NCI-H748 treated with DMSO at 0.1 percent for 48 hours (cell line): Measurements from ENCODE around the gene GMDS.

Source experiments
- DNase-seq: peaks from one replicate; lab custom pipeline; 2025; lab: John Stamatoyannopoulos, UW

The GMDS gene

DNA sequence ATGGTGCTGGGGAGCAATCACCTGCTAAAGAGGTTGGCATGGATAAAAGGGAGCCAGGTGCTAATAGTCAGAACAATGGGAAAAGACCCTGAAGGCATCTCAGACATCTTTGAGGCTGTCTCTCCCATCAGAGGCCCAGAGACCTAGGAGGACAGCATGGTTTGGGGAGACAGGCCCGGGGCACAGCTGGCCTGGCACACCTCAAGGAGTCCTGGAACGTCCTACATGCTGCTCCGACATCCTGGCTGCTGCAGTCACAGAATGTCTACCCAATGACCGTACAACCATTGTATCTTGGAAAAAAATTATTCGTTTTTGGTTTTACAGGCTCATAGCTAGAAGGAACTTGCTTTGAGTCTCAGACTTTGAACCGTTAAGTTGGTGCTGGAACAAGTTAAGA is 4.4 kb downstream of the GMDS start:
- no peak for DNase-seq

- DNase-seq: no peak
Measured at GRCh38 chr6:2237001-2237400, 8.4 kb downstream of the GMDS start.

GRCh38 chr6:2235777-2236495 is 9.5 kb downstream of the GMDS start:
- no peak for DNase-seq

- DNase-seq: no peak
Measured at GRCh38 chr6:2232445-2232844, 13.0 kb downstream of the GMDS start.

- no peak for DNase-seq
Measured at GRCh38 chr6:2231438-2231837, 14.0 kb downstream of the GMDS start.

GRCh38 chr6:2230659-2231277 is 14.6 kb downstream of the GMDS start:
- DNase-seq: no peak

DNA sequence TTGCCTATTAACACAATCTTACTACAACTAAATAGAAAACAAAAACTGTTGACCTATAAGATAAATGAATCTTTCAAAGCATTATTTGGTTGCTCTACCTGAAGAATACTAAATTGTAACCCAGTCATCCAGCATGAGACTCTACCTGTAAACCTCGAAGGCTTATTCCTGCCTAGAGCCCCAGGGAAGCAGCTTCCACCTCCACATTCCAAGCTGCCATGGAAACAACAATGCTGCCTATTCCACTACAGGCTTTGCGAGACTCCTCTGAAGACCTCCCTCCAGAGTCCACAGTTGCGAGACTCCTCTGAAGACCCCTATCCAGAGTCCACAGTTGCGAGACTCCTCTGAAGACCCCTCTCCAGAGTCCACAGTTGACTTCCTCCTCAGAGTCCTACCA is 15.7 kb downstream of the GMDS start:
- no peak for DNase-seq

DNA sequence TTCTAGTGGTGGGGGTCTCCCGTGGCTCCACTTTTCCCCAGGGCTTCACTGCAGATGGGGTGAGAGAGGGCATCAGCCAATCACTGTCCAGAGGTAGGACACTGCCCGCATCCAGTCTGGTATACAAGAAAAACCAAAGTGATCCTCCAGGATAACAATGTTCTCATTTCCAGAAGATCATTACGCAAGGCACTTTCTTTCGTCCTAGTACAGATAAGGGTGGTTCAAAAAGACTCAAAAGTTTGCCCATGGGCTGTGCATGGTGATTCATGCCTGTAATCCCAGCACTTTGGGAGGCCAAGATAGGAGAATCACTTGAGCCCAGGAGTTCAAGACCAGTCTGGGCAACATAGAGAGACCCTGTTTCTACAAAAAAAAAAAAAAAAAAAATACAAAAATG is 16.4 kb downstream of the GMDS start:
- DNase-seq: no peak

DNA sequence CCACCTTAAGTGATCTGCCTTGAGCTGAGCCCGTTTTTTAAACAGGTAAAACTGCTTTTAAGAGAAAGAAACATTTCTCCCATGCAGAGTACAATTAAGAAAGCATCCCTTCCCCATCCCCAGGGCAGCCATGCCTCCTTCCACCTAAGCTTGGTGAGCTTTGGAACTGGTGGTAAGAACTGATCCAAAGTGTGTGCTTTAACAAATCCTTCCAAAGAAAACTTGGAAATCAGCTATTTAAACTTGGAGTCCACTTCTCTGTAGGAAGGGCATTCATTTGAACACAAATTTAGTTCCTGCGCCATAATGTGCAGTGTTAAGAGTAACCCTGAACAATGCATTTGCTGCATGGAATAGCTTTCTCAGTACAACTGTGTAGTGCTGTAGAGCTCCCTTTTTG is 17.0 kb downstream of the GMDS start:
- no peak for DNase-seq

GRCh38 chr6:2226775-2227174 is 18.6 kb downstream of the GMDS start:
- DNase-seq: no peak

GRCh38 chr6:2225422-2226392 is 19.7 kb downstream of the GMDS start:
- no peak for DNase-seq

DNA sequence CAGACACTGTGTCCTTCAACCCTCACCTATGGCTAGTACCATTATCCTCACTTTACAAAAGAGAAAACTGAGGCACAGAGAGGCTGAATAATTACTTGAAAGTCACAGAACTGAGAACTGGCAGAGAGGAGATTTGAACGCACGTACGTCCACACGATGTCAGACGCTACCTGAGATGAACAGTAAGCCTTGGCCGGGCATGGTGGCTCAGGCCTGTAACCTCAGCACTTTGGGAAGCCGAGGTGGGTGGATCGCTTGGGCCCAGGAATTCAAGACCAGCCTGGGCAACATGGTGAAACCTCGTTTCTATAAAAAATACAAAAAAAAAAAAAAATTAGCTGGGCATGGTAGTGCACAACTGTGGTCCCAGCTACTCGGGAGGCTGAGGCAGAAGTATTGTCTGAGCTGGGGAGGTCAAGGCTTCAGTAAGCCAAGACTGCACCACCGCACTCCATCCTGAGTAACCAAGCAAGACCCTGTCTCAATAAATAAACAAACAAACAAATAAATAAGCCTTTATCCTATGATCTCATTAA is 20.5 kb downstream of the GMDS start:
- DNase-seq: no peak

DNA sequence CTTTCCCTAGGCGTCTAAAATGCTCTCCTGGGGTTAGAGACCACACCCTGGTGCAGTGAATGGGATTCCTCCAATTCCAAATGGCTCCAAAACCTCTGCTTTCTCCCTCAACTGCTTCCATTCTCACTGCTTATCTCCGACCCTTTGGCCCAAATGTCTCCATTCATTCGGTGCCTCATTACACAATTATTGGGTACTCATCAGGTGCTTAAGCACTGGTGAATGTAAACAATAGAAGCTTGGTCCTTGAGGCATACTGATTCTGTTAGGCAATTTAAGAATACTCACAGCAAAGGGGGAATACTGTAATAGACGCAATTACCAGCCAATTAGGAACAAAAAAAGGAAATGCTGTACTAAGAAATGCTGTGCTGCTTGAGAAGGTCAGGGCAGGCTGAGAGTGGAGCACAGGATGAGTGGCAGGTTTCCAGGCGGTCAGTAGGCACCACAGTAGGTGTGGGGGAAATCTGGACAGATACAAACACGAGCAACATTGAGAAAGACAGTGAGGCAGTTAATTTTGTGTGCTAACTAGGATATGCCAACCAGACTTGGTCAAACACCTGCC is 23.0 kb downstream of the GMDS start:
- DNase-seq: peak; percentile 83

DNA sequence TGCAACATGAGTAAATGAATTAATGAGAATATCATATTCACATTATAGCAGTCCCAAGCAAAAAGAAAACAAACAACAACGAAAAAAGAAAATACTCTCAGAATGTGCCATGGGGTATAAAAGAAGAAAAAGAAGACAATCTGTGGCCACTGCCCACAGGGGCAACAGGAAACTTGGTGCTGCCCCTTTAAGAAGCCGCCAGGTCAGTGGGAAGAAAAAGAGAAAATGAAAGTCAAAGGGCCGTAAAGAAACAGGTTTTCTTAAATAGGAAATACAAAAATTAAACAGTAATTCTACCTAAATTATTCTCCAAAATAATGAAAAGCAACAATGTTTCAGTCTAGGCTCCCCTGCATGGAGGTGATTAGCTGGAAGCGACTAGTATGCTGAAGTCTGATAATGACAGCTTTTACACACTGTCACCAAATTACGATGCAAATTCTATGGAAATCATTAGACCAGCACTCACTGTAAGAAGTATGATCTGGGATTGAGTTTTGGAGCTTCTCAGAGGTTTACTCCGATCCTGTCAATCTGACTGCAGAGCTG is 23.6 kb downstream of the GMDS start:
- DNase-seq: no peak

- DNase-seq: no peak
Measured at GRCh38 chr6:2220154-2220553, 25.3 kb downstream of the GMDS start.

DNA sequence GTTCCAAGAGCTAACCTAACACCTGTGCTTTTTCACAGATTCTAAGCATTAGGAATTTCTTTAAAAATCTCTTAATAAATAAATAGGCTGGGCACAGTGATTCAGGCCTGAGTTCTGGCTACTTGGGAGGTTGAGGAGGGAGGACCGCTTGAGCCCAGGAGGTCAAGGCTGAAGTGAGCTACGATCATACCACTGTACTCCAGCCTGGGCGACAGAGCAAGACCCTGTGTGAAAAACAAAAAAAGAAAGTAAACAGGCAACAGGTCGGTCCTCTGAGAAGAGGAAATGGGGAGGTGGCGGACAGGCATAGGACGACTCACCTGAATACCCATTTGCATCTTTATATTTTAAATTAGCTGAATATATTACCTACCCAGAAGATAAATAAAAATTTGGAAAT is 26.5 kb downstream of the GMDS start:
- DNase-seq: no peak

GRCh38 chr6:2216794-2217383 is 28.5 kb downstream of the GMDS start:
- no peak for DNase-seq

GRCh38 chr6:2215342-2215741 is 30.1 kb downstream of the GMDS start:
- no peak for DNase-seq

- DNase-seq: no peak
Measured at GRCh38 chr6:2213086-2213485, 32.3 kb downstream of the GMDS start.

DNA sequence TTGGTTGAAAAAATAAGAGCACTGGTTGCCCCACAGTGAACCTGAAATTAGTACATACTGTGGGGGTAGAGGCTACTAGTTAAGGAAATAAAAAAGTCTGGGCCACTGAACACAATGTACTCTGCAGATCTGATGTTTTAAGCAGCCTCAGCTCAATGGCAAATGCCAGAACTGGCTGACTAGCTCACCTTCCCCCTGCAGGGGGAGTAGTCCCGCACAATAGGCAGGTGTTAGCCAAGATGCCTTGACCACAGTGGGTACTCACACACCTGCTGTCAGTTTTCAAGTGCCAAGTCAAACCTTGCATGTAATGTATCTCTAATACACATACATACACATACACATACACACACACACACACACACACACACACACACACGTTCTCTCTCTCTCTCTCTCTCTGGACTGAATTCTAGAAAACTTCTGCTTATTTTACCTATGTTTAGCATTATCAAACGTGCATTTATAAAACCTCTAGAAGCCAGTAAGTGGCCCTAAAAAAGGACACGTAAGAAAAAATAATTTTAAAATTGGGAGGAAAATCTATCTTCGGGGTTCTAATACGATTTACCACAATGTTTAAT is 36.1 kb downstream of the GMDS start:
- DNase-seq: peak; percentile 69

DNA sequence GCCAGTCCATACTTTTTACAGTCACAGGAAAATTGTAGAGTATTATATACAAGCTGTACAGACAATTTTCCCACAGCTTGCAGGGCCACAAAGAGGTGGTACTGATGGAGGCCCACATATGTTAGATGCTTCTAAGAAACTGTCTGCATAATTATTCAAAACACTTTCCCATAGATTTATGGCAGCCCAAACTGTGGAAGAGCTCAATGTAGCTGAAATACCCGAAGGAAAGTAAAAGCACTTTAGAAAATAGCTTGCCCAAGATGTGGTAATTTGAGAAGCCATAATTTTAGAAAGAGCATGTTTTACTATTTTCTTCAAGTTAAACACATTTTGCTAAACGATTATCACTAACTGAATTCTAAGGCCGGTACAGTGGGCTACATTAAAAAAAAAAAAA is 36.9 kb downstream of the GMDS start:
- DNase-seq: no peak
